Gastroesophageal sphincter (tissue), 3 donors: ENCODE data around the gene SLC40A1.

Experiments
- POLR2AphosphoS5 ChIP-seq: sonication (generic); formaldehyde crosslinking; IDR thresholded peaks from one replicate; pipeline ENCODE4 v1.6.1; 2017; ENCODE audit warnings: antibody characterized with exemption
- TF ChIP-seq, protein P1 (sequence below), 4 experiments: fragments of 200-600 bp in 2 of 4; fragments of 450-650 bp in 2 of 4; sonication (generic) in 1 of 4; IDR thresholded peaks; one replicate each; pipeline ENCODE4 v1.5.1; 2017 to 2019; ENCODE audit warnings: antibody characterized with exemption in 4 of 4, mild to moderate bottlenecking in 2 of 4, moderate library complexity in 2 of 4

DNA sequence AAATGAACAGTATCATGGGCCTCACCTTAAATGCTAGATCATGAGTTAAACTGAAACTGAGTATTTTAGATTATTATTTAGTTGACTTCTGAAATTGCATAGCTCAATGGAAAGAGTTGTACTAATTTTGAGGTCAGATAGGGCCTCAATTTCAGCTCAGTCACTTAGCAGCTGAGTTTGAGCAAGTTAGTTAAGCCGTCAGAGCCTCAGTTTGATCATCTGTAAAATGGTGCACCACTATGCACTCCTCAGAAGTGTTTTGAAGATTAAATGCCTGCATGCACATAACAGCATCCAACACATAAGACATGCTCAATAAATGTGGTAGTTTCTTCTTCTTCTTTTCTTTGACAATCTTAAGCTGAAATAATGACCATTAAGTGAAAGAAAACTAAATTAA is 42.5 kb upstream of the SLC40A1 start:
- no peak for TF ChIP-seq POLR2AphosphoS5
- TF ChIP-seq, protein P1, sequence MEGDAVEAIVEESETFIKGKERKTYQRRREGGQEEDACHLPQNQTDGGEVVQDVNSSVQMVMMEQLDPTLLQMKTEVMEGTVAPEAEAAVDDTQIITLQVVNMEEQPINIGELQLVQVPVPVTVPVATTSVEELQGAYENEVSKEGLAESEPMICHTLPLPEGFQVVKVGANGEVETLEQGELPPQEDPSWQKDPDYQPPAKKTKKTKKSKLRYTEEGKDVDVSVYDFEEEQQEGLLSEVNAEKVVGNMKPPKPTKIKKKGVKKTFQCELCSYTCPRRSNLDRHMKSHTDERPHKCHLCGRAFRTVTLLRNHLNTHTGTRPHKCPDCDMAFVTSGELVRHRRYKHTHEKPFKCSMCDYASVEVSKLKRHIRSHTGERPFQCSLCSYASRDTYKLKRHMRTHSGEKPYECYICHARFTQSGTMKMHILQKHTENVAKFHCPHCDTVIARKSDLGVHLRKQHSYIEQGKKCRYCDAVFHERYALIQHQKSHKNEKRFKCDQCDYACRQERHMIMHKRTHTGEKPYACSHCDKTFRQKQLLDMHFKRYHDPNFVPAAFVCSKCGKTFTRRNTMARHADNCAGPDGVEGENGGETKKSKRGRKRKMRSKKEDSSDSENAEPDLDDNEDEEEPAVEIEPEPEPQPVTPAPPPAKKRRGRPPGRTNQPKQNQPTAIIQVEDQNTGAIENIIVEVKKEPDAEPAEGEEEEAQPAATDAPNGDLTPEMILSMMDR (IDR thresholded peaks at IDR 0.05), result no peak
